Measurements from ENCODE around the gene UBA5.

DNA sequence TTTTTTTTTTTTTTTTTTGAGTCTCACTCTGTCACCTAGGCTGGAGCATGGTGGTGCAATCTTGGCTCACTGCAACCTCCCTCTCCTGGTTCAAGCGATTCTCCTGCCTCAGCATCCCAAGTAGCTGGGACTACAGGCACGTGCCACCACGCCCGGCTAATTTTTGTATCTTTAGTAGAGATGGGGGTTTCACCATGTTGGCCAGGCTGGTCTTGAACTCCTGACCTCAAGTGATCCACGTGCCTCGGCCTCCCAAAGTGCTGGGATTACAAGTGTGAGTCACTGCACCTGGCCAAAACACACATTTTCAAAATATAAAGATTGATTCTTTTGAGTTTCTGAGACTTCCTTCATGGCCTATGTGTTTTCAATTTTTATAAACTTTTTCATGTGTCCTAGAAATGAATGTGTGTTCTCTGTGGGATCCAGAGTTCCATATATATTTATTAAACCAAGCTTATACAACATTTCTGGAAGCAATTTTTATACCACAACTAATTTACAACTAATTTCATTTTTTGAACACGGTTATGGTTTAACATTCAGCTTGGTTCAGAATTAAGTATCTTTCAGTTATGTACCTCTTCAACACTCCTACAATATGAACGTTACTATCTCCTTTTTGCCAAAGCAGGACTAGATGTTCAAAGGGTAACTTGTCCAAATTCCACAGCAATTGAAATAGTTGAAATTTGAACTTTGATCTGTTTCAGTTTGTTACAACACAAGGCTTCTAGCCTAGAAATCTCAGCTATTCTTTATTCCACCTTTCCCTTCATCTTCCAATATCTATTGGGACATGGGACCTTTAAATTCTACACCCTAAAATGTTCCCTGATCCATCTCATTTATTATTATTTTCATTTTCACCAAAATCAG is 2.0 kb upstream of the UBA5 start:
- TF ChIP-seq GABPB1 (CRISPR knock-in tag; IDR thresholded peaks at IDR 0.05) (peak; percentile 48; the same call in 1 of the 2 replicates), ZNF671 (CRISPR knock-in tag; IDR thresholded peaks at IDR 0.05) (no peak), CREM (CRISPR knock-in tag; IDR thresholded peaks at IDR 0.05) (no peak), CBFB (CRISPR knock-in tag; IDR thresholded peaks at IDR 0.05; ENCODE audit: low read depth) (no peak), TCF7 (CRISPR knock-in tag; IDR thresholded peaks at IDR 0.05; ENCODE audit: low read depth) (no peak), RELA (CRISPR knock-in tag; IDR thresholded peaks at IDR 0.05; ENCODE audit: borderline replicate concordance) (no peak), NR2C2 (CRISPR knock-in tag; IDR thresholded peaks at IDR 0.05) (no peak), ELF4 (CRISPR knock-in tag; IDR thresholded peaks at IDR 0.05; ENCODE audit: low read depth) (no peak)
- TF ChIP-seq, protein P1, sequence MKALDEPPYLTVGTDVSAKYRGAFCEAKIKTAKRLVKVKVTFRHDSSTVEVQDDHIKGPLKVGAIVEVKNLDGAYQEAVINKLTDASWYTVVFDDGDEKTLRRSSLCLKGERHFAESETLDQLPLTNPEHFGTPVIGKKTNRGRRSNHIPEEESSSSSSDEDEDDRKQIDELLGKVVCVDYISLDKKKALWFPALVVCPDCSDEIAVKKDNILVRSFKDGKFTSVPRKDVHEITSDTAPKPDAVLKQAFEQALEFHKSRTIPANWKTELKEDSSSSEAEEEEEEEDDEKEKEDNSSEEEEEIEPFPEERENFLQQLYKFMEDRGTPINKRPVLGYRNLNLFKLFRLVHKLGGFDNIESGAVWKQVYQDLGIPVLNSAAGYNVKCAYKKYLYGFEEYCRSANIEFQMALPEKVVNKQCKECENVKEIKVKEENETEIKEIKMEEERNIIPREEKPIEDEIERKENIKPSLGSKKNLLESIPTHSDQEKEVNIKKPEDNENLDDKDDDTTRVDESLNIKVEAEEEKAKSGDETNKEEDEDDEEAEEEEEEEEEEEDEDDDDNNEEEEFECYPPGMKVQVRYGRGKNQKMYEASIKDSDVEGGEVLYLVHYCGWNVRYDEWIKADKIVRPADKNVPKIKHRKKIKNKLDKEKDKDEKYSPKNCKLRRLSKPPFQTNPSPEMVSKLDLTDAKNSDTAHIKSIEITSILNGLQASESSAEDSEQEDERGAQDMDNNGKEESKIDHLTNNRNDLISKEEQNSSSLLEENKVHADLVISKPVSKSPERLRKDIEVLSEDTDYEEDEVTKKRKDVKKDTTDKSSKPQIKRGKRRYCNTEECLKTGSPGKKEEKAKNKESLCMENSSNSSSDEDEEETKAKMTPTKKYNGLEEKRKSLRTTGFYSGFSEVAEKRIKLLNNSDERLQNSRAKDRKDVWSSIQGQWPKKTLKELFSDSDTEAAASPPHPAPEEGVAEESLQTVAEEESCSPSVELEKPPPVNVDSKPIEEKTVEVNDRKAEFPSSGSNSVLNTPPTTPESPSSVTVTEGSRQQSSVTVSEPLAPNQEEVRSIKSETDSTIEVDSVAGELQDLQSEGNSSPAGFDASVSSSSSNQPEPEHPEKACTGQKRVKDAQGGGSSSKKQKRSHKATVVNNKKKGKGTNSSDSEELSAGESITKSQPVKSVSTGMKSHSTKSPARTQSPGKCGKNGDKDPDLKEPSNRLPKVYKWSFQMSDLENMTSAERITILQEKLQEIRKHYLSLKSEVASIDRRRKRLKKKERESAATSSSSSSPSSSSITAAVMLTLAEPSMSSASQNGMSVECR (CRISPR knock-in tag; IDR thresholded peaks at IDR 0.05; ENCODE audit: borderline replicate concordance): no peak
- TF ChIP-seq, protein P2, sequence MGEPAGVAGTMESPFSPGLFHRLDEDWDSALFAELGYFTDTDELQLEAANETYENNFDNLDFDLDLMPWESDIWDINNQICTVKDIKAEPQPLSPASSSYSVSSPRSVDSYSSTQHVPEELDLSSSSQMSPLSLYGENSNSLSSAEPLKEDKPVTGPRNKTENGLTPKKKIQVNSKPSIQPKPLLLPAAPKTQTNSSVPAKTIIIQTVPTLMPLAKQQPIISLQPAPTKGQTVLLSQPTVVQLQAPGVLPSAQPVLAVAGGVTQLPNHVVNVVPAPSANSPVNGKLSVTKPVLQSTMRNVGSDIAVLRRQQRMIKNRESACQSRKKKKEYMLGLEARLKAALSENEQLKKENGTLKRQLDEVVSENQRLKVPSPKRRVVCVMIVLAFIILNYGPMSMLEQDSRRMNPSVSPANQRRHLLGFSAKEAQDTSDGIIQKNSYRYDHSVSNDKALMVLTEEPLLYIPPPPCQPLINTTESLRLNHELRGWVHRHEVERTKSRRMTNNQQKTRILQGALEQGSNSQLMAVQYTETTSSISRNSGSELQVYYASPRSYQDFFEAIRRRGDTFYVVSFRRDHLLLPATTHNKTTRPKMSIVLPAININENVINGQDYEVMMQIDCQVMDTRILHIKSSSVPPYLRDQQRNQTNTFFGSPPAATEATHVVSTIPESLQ (CRISPR knock-in tag; IDR thresholded peaks at IDR 0.05): no peak
- TF ChIP-seq, protein P3, sequence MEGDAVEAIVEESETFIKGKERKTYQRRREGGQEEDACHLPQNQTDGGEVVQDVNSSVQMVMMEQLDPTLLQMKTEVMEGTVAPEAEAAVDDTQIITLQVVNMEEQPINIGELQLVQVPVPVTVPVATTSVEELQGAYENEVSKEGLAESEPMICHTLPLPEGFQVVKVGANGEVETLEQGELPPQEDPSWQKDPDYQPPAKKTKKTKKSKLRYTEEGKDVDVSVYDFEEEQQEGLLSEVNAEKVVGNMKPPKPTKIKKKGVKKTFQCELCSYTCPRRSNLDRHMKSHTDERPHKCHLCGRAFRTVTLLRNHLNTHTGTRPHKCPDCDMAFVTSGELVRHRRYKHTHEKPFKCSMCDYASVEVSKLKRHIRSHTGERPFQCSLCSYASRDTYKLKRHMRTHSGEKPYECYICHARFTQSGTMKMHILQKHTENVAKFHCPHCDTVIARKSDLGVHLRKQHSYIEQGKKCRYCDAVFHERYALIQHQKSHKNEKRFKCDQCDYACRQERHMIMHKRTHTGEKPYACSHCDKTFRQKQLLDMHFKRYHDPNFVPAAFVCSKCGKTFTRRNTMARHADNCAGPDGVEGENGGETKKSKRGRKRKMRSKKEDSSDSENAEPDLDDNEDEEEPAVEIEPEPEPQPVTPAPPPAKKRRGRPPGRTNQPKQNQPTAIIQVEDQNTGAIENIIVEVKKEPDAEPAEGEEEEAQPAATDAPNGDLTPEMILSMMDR (IDR thresholded peaks at IDR 0.05): no peak
- TF ChIP-seq, protein P4, sequence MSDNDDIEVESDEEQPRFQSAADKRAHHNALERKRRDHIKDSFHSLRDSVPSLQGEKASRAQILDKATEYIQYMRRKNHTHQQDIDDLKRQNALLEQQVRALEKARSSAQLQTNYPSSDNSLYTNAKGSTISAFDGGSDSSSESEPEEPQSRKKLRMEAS (CRISPR knock-in tag; IDR thresholded peaks at IDR 0.05): no peak
- TF ChIP-seq, protein P5, sequence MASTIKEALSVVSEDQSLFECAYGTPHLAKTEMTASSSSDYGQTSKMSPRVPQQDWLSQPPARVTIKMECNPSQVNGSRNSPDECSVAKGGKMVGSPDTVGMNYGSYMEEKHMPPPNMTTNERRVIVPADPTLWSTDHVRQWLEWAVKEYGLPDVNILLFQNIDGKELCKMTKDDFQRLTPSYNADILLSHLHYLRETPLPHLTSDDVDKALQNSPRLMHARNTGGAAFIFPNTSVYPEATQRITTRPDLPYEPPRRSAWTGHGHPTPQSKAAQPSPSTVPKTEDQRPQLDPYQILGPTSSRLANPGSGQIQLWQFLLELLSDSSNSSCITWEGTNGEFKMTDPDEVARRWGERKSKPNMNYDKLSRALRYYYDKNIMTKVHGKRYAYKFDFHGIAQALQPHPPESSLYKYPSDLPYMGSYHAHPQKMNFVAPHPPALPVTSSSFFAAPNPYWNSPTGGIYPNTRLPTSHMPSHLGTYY (CRISPR knock-in tag; IDR thresholded peaks at IDR 0.05): no peak

All from WTC11 (cell line).